SK-MEL-5 (cell line): ENCODE data around the gene OR56A3. TPM values are rescaled to one million over a fixed set of nuclear protein-coding genes. Genes with fewer than 3 reads are reported as not detected.

ENCODE experiments used
- DNase-seq: peaks from one replicate; pipeline ENCODE4 v3.0.0-alpha.2; 2016; ENCODE audit warnings: low read depth, low spot score
- in situ Hi-C: cut with HindIII; loops from 2 replicates; pipeline ENCODE4 v1.10.0; 2016; ENCODE audit warnings: low sequenced_read_pairs, high pct_unique_total_duplicates, low pct_unique_long_range_greater_than_20kb
- polyA plus RNA-seq, 2 experiments: library from polyadenylated mRNA; depleted of rRNA; stranded (reverse); fragments of >200 nt; gene quantifications; 2 replicates each; pipeline ENCODE4 v1.2.3, GENCODE V29; 2015
- total RNA-seq: library from RNA; depleted of rRNA; stranded (reverse); fragments of >200 nt; shearing (Covaris generic); gene quantifications from 2 replicates; pipeline ENCODE4 v1.2.3, GENCODE V29; 2014; rRNA removed

Gene OR56A3
- not detected in 2 replicates for total RNA-seq
- polyA plus RNA-seq (2015; cell fraction: cytosol; rRNA removed), result not detected in 2 replicates
- polyA plus RNA-seq (2015; cell fraction: nucleus; rRNA removed), result not detected in 2 replicates

- no peak for DNase-seq
- in situ Hi-C loops, result no loop called here
Measured at GRCh38 chr11:5941951-5942350, at the start of gene OR56A3. TSS of gene OR56A3 (plus strand) at chr11:5942251. CDS start at chr11:5947347, 5,096 bp downstream.

- no peak for DNase-seq
- in situ Hi-C loops, result no loop called here
Measured at GRCh38 chr11:5892908-5893307, 49.1 kb upstream of the OR56A3 start, which contains the start of gene OR52E5. TSS of gene OR52E5 (plus strand) at chr11:5893208. CDS start at chr11:5900777, 7,569 bp downstream.

GRCh38 chr11:5899534-5899933 is 42.5 kb upstream of the OR56A3 start:
- DNase-seq, result no peak
- in situ Hi-C loops, result no loop called here

GRCh38 chr11:5910540-5910939 is 31.5 kb upstream of the OR56A3 start:
- DNase-seq, result no peak
- in situ Hi-C loops, result no loop called here

- peak; percentile 15 for DNase-seq
- in situ Hi-C loops, result no loop called here
Measured at GRCh38 chr11:5922749-5923426, 19.2 kb upstream of the OR56A3 start.

GRCh38 chr11:5923427-5923776 is 18.6 kb upstream of the OR56A3 start:
- no peak for DNase-seq
- in situ Hi-C loops, result no loop called here

GRCh38 chr11:5923794-5924193 is 18.3 kb upstream of the OR56A3 start:
- DNase-seq, result no peak

GRCh38 chr11:5928271-5928670 is 13.8 kb upstream of the OR56A3 start:
- no peak for DNase-seq
- in situ Hi-C loops, result no loop called here

More at GRCh38 chr11:5923794-5924193, 18.3 kb upstream of the OR56A3 start:
- in situ Hi-C loops, result no loop called here

- no peak for DNase-seq
- in situ Hi-C loops, result no loop called here
Measured at GRCh38 chr11:5928811-5929210, 13.2 kb upstream of the OR56A3 start.

GRCh38 chr11:5929571-5930368 is 12.3 kb upstream of the OR56A3 start:
- no peak for DNase-seq
- in situ Hi-C loops, result no loop called here

GRCh38 chr11:5930614-5931013 is 11.4 kb upstream of the OR56A3 start:
- DNase-seq, result no peak
- in situ Hi-C loops, result no loop called here

GRCh38 chr11:5931061-5931460 is 11.0 kb upstream of the OR56A3 start:
- DNase-seq, result no peak
- in situ Hi-C loops, result no loop called here

GRCh38 chr11:5932671-5933070 is 9.4 kb upstream of the OR56A3 start:
- in situ Hi-C loops, result no loop called here
- DNase-seq, result no peak

- in situ Hi-C loops, result no loop called here
Measured at GRCh38 chr11:5933116-5933515, 8.9 kb upstream of the OR56A3 start.

GRCh38 chr11:5937868-5938602 is 4.0 kb upstream of the OR56A3 start:
- no peak for DNase-seq
- in situ Hi-C loops, result no loop called here

More at GRCh38 chr11:5933116-5933515, 8.9 kb upstream of the OR56A3 start:
- DNase-seq, result no peak

GRCh38 chr11:5938603-5938965 is 3.5 kb upstream of the OR56A3 start:
- in situ Hi-C loops, result no loop called here
- no peak for DNase-seq

GRCh38 chr11:5940748-5941147 is 1.3 kb upstream of the OR56A3 start:
- in situ Hi-C loops, result no loop called here
- no peak for DNase-seq

- in situ Hi-C loops, result no loop called here
- DNase-seq, result no peak
Measured at GRCh38 chr11:5955586-5955985, 13.5 kb downstream of the OR56A3 start.
